GM18502 (cell line): ENCODE results near the gene SLC23A3.

Experiments used
- ATAC-seq: cut with Tn5 transposase; IDR thresholded peaks from one replicate; pipeline ENCODE4 v1.9.1; 2021; ENCODE audit warnings: mild to moderate bottlenecking; ENCODE audit not compliant: unreplicated experiment, poor library complexity

Gene SLC23A3

GRCh38 chr2:219116776-219117646 is 52.8 kb downstream of the SLC23A3 start:
- no peak for ATAC-seq

GRCh38 chr2:219112651-219113338 is 57.0 kb downstream of the SLC23A3 start:
- ATAC-seq: no peak

- no peak for ATAC-seq
These were observed 57.8 kb downstream of the SLC23A3 start for GRCh38 chr2:219112062-219112406.
